ENCODE results near the gene GALNTL6. TPM values are rescaled to one million over a fixed set of nuclear protein-coding genes. Genes with fewer than 3 reads are reported as not detected.

The GALNTL6 gene
- total and polyA plus RNA-seq, 2 experiments from 2014 or later = 0.38 to 0.40 TPM

DNA sequence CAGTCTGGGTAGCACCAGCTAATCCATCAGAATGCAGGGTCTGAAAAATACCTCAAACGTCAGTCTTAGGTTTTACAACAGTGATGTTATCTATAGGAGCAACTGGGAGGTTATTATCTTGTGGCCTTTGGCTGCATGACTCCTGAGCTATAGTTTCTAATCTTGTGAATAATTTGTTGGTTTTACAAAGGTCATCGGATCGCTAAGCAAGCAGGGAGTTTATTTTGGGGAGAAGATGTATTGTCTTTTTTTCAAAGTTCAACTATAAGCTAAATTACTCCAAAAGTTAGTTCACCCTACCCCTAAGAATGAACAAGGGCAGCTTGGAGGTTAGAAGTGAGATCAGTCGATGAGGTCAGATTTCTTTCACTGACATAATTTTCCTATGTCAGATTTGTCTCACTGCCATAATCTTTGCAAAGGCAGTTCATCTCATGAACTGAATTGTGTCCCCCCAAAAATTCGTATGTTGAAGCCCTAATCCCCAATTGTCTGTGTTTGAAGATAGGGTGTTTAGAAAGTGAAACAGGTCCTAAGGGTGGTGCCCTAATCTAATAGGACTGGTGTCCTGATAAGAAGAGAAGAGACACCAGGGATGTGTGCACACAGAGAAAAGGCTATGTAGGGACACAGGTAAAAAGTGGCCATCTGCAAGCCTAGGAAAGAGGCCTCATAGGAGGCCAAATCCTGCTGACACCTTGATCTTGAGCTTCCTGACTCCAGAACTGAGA is 1179.6 kb downstream of the GALNTL6 start:
- H4K20me1 ChIP-seq (replicated peaks; ENCODE audit: insufficient read depth) = no peaks in the 10 kb centered on the region
- H3K4me2 ChIP-seq = no peak overlapping the region
- Mint-ChIP-seq H3K36me3 (ENCODE audit: low read depth) (peaks cover 8% of the 10 kb centered on the region; the same call in 2 of the 3 replicates), H3K27me3 (ENCODE audit: insufficient read depth, low read depth, poor library complexity) (no peaks in the 10 kb centered on the region), H3K9me3 (peaks cover 15% of the 10 kb centered on the region), H3K4me3 (no peak overlapping the region), H3K4me1 (0 out of 3 replicates have a peak, but pooled peaks cover under 1% of the 10 kb centered on the region), H3K27ac (no peak overlapping the region)
- DNase-seq (ENCODE audit: low spot score) (no peak), ATAC-seq (no peak)
- H2AFZ ChIP-seq = no peak overlapping the region
- H3K27ac ChIP-seq (ENCODE audit: low read depth) = no peak overlapping the region
- no peaks in the 10 kb centered on the region for H3F3A ChIP-seq (replicated peaks; ENCODE audit: low read depth)
- TF ChIP-seq ZNF114 (CRISPR knock-in tag; IDR thresholded peaks at IDR 0.05) (no peak), ZNF462 (CRISPR knock-in tag; IDR thresholded peaks at IDR 0.05) (no peak), ZNF331 (CRISPR knock-in tag; IDR thresholded peaks at IDR 0.05; ENCODE audit: low read depth) (no peak), STAT1 (IDR thresholded peaks at IDR 0.05; ENCODE audit: unreplicated experiment) (no peak)
- TF ChIP-seq, protein P1, sequence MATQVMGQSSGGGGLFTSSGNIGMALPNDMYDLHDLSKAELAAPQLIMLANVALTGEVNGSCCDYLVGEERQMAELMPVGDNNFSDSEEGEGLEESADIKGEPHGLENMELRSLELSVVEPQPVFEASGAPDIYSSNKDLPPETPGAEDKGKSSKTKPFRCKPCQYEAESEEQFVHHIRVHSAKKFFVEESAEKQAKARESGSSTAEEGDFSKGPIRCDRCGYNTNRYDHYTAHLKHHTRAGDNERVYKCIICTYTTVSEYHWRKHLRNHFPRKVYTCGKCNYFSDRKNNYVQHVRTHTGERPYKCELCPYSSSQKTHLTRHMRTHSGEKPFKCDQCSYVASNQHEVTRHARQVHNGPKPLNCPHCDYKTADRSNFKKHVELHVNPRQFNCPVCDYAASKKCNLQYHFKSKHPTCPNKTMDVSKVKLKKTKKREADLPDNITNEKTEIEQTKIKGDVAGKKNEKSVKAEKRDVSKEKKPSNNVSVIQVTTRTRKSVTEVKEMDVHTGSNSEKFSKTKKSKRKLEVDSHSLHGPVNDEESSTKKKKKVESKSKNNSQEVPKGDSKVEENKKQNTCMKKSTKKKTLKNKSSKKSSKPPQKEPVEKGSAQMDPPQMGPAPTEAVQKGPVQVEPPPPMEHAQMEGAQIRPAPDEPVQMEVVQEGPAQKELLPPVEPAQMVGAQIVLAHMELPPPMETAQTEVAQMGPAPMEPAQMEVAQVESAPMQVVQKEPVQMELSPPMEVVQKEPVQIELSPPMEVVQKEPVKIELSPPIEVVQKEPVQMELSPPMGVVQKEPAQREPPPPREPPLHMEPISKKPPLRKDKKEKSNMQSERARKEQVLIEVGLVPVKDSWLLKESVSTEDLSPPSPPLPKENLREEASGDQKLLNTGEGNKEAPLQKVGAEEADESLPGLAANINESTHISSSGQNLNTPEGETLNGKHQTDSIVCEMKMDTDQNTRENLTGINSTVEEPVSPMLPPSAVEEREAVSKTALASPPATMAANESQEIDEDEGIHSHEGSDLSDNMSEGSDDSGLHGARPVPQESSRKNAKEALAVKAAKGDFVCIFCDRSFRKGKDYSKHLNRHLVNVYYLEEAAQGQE (IDR thresholded peaks at IDR 0.05; ENCODE audit: unreplicated experiment) = no peak
- TF ChIP-seq, protein P2, sequence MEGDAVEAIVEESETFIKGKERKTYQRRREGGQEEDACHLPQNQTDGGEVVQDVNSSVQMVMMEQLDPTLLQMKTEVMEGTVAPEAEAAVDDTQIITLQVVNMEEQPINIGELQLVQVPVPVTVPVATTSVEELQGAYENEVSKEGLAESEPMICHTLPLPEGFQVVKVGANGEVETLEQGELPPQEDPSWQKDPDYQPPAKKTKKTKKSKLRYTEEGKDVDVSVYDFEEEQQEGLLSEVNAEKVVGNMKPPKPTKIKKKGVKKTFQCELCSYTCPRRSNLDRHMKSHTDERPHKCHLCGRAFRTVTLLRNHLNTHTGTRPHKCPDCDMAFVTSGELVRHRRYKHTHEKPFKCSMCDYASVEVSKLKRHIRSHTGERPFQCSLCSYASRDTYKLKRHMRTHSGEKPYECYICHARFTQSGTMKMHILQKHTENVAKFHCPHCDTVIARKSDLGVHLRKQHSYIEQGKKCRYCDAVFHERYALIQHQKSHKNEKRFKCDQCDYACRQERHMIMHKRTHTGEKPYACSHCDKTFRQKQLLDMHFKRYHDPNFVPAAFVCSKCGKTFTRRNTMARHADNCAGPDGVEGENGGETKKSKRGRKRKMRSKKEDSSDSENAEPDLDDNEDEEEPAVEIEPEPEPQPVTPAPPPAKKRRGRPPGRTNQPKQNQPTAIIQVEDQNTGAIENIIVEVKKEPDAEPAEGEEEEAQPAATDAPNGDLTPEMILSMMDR (conservative IDR thresholded peaks at IDR 0.05; ENCODE audit: low read depth in 2 of 2) = no peak
- no peak overlapping the region for H3K4me3 ChIP-seq
- H3K27me3 ChIP-seq (ENCODE audit: insufficient read depth) = no peaks in the 10 kb centered on the region
- no peaks in the 10 kb centered on the region for H3K4me1 ChIP-seq (ENCODE audit: insufficient read depth)
- H3K9me2 ChIP-seq (ENCODE audit: insufficient read depth) = no peaks in the 10 kb centered on the region
- H3K36me3 ChIP-seq (ENCODE audit: insufficient read depth) = no peaks in the 10 kb centered on the region
- no peaks in the 10 kb centered on the region for H3K79me2 ChIP-seq (replicated peaks; ENCODE audit: insufficient read depth)
